ENCODE data around the gene NHLH1.

- TF ChIP-seq CTCF (IDR thresholded peaks at IDR 0.05 in 4 of 5, conservative IDR thresholded peaks at IDR 0.05 in 1 of 5) (no peak), POLR2A (IDR thresholded peaks at IDR 0.05) (no peak)
Measured at GRCh38 chr1:160346463-160346862, 20.4 kb upstream of the NHLH1 start.
